ENCODE measurements around the gene VPS13C.
"Not testable (repeated sequence)": the region's sequence is repeated elsewhere in the genome, so short reads cannot be mapped to it uniquely, and the experiment has no call there.

The VPS13C gene

GRCh38 chr15:62047282-62047827, 12.9 kb downstream of the VPS13C start:
- no peak for DNase-seq (ENCODE audit: low read depth, low spot score)
- Histone ChIP-seq H3K27me3 (ENCODE audit: control insufficient read depth, insufficient read depth, low read length) (no peaks in the 10 kb centered on the region), H3K27ac (ENCODE audit: low read length) (no peak overlapping the region), H3K9me3 (ENCODE audit: control insufficient read depth, insufficient read depth, low read length) (no peaks in the 10 kb centered on the region), H3K4me3 (ENCODE audit: low read length) (no peak overlapping the region), H3K36me3 (ENCODE audit: control insufficient read depth, insufficient read depth, low read length) (no peaks in the 10 kb centered on the region), H3K4me1 (ENCODE audit: control insufficient read depth, insufficient read depth, low read length) (no peaks in the 10 kb centered on the region)
- no CpG with 5 or more reads among the region's 2 CpGs for WGBS (ENCODE audit: insufficient coverage, insufficient read length)

DNA sequence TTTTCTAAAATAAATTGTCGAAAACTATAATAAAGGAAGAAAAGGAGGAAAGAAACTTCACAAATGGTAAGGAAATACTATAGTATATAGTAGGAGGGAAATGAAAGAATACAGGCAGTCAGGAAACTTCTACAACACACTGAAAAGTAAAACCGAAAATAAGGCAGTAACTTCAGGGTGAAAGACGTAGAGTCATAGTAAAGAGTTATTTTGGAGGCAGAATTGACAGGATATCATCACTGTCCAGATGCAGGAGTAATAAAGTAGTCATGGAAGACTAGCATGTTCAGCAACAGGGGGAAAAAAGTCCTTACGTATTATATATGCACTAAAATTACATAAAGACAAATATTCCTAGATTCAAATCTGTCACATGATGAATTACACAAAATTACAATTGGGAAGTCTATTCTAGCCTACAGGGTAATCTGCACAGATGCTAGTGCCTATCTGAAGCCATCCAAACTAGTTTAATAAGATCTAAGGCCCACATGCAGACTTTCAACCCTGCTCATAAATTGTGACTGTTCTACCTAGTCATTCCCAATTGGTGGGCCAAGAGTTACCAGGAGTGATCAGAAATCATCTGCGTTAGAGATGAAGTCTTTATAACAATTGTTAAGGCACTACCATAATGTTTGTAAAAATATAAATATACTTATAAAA, 14.0 kb downstream of the VPS13C start:
- WGBS (ENCODE audit: insufficient coverage, insufficient read length) = no CpG with 5 or more reads among the region's 5 CpGs
- no peaks in the 10 kb centered on the region for H3K27me3 ChIP-seq (ENCODE audit: control insufficient read depth, insufficient read depth, low read length)
- no peak for DNase-seq (ENCODE audit: low read depth, low spot score)
- H3K9me3 ChIP-seq (ENCODE audit: control insufficient read depth, insufficient read depth, low read length) = no peaks in the 10 kb centered on the region
- no peak overlapping the region for H3K4me3 ChIP-seq (ENCODE audit: low read length)
- no peaks in the 10 kb centered on the region for H3K4me1 ChIP-seq (ENCODE audit: control insufficient read depth, insufficient read depth, low read length)
- no peak overlapping the region for H3K27ac ChIP-seq (ENCODE audit: low read length)
- no peaks in the 10 kb centered on the region for H3K36me3 ChIP-seq (ENCODE audit: control insufficient read depth, insufficient read depth, low read length)

GRCh38 chr15:62035256-62035924, 24.9 kb downstream of the VPS13C start:
- H3K4me3 ChIP-seq (ENCODE audit: low read length) = no peak overlapping the region
- no peak for DNase-seq (ENCODE audit: low read depth, low spot score)
- no peak overlapping the region for H3K27ac ChIP-seq (ENCODE audit: low read length)
- H3K36me3 ChIP-seq (ENCODE audit: control insufficient read depth, insufficient read depth, low read length) = no peaks in the 10 kb centered on the region
- no peaks in the 10 kb centered on the region for H3K9me3 ChIP-seq (ENCODE audit: control insufficient read depth, insufficient read depth, low read length)
- H3K27me3 ChIP-seq (ENCODE audit: control insufficient read depth, insufficient read depth, low read length) = no peaks in the 10 kb centered on the region
- no peaks in the 10 kb centered on the region for H3K4me1 ChIP-seq (ENCODE audit: control insufficient read depth, insufficient read depth, low read length)
- WGBS (ENCODE audit: insufficient coverage, insufficient read length) = no CpG with 5 or more reads among the region's 2 CpGs

DNA sequence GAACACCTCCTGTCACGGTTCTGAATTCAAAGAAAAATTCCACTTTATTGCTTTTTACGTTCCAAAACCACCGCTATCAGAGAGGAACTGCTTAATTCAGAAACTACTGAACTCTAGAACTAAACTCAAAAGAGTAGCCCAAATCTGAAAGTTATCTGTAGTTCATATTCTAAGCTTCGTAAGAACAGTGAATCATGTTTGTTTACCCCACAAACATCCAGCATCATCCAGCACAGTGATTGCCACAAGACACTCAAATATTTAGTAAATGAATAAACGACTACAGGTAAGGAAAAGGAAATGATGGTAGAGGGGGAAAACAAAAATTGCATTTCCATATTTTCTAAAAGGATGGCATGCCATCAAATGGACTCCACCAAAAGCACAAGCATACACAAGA, 32.3 kb downstream of the VPS13C start:
- no peaks in the 10 kb centered on the region for H3K27me3 ChIP-seq (ENCODE audit: control insufficient read depth, insufficient read depth, low read length)
- DNase-seq (ENCODE audit: low read depth, low spot score) = no peak
- no peaks in the 10 kb centered on the region for H3K9me3 ChIP-seq (ENCODE audit: control insufficient read depth, insufficient read depth, low read length)
- H3K4me3 ChIP-seq (ENCODE audit: low read length) = no peak overlapping the region
- H3K27ac ChIP-seq (ENCODE audit: low read length) = no peak overlapping the region
- H3K36me3 ChIP-seq (ENCODE audit: control insufficient read depth, insufficient read depth, low read length) = no peaks in the 10 kb centered on the region
- no CpG with 5 or more reads among the region's 5 CpGs for WGBS (ENCODE audit: insufficient coverage, insufficient read length)
- H3K4me1 ChIP-seq (ENCODE audit: control insufficient read depth, insufficient read depth, low read length) = no peaks in the 10 kb centered on the region

DNA sequence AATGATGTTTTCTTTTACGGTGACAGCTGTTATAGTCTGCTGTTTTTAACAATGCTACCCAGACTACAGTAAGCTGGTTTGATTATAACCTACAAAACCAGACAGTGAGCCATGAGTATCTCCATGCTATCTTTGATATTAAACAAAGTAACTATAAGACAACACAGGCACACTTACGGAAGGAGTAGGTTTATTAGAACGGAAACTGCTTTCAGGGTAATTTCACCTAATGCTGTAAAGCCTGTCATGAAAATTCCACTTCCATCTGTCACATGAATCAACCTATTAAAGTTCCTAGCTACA, 33.0 kb downstream of the VPS13C start:
- DNase-seq (ENCODE audit: low read depth, low spot score) = no peak
- no peaks in the 10 kb centered on the region for H3K27me3 ChIP-seq (ENCODE audit: control insufficient read depth, insufficient read depth, low read length)
- no peaks in the 10 kb centered on the region for H3K9me3 ChIP-seq (ENCODE audit: control insufficient read depth, insufficient read depth, low read length)
- no peak overlapping the region for H3K4me3 ChIP-seq (ENCODE audit: low read length)
- H3K27ac ChIP-seq (ENCODE audit: low read length) = no peak overlapping the region
- no CpG with 5 or more reads among the region's 3 CpGs for WGBS (ENCODE audit: insufficient coverage, insufficient read length)
- H3K4me1 ChIP-seq (ENCODE audit: control insufficient read depth, insufficient read depth, low read length) = no peaks in the 10 kb centered on the region
- no peaks in the 10 kb centered on the region for H3K36me3 ChIP-seq (ENCODE audit: control insufficient read depth, insufficient read depth, low read length)

DNA sequence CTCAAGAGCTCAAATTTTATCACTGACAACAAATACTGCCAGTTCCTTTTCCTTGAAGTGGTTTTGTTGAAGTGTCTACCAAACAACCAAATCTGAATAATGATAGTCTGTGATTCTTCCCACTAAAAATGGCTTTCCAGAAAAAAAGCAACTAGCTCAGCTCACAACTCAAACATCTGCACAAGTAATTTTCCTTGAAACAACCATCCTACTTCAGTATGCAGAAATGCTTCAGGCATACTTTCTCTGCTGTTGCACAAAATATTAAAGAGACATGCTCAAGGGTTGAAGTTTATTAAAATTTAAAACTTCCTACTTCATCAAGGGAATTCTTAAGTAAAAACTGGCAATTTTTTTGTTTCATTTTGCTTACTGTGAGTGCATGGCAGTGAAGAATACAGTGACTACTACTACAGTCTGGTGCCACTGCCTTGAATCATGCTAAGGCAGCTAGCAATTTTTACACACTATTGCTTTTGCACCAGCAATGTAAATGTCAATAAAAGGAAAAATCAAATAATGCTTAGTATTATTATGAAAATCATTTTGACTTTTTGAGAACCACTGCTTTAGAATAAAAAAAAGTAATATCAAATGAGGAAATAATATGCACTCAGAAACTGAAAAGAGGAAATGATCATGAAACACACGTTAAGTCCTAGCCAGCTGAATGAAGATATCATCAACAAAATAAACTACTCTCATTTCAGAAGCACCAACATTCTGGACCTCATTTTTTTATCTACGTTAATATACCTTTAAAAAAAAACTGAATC, 33.6 kb downstream of the VPS13C start:
- H3K4me1 ChIP-seq (ENCODE audit: control insufficient read depth, insufficient read depth, low read length) = no peaks in the 10 kb centered on the region
- 100% methylated on average over 1 of the region's 2 CpGs for WGBS (ENCODE audit: insufficient coverage, insufficient read length)
- no peaks in the 10 kb centered on the region for H3K27me3 ChIP-seq (ENCODE audit: control insufficient read depth, insufficient read depth, low read length)
- no peak for DNase-seq (ENCODE audit: low read depth, low spot score)
- no peak overlapping the region for H3K27ac ChIP-seq (ENCODE audit: low read length)
- H3K4me3 ChIP-seq (ENCODE audit: low read length) = no peak overlapping the region
- H3K9me3 ChIP-seq (ENCODE audit: control insufficient read depth, insufficient read depth, low read length) = no peaks in the 10 kb centered on the region
- no peaks in the 10 kb centered on the region for H3K36me3 ChIP-seq (ENCODE audit: control insufficient read depth, insufficient read depth, low read length)

- no peaks in the 10 kb centered on the region for H3K36me3 ChIP-seq (ENCODE audit: control insufficient read depth, insufficient read depth, low read length)
- H3K9me3 ChIP-seq (ENCODE audit: control insufficient read depth, insufficient read depth, low read length) = no peaks in the 10 kb centered on the region
- no peaks in the 10 kb centered on the region for H3K4me1 ChIP-seq (ENCODE audit: control insufficient read depth, insufficient read depth, low read length)
- H3K4me3 ChIP-seq (ENCODE audit: low read length) = no peak overlapping the region
- H3K27ac ChIP-seq (ENCODE audit: low read length) = no peak overlapping the region
- no CpG with 5 or more reads among the region's 3 CpGs for WGBS (ENCODE audit: insufficient coverage, insufficient read length)
- H3K27me3 ChIP-seq (ENCODE audit: control insufficient read depth, insufficient read depth, low read length) = no peaks in the 10 kb centered on the region
- DNase-seq (ENCODE audit: low read depth, low spot score) = no peak
Observed at GRCh38 chr15:62021991-62022600, 38.2 kb downstream of the VPS13C start.

- H3K27me3 ChIP-seq (ENCODE audit: control insufficient read depth, insufficient read depth, low read length) = no peaks in the 10 kb centered on the region
- 100% methylated on average over 1 of the region's 3 CpGs for WGBS (ENCODE audit: insufficient coverage, insufficient read length)
- H3K4me1 ChIP-seq (ENCODE audit: control insufficient read depth, insufficient read depth, low read length) = no peaks in the 10 kb centered on the region
- H3K27ac ChIP-seq (ENCODE audit: low read length) = no peak overlapping the region
- H3K36me3 ChIP-seq (ENCODE audit: control insufficient read depth, insufficient read depth, low read length) = no peaks in the 10 kb centered on the region
- DNase-seq (ENCODE audit: low read depth, low spot score) = no peak
- no peak overlapping the region for H3K4me3 ChIP-seq (ENCODE audit: low read length)
- no peaks in the 10 kb centered on the region for H3K9me3 ChIP-seq (ENCODE audit: control insufficient read depth, insufficient read depth, low read length)
Observed at GRCh38 chr15:62020576-62021160, 39.6 kb downstream of the VPS13C start.

GRCh38 chr15:62005354-62005753, 54.9 kb downstream of the VPS13C start:
- not testable (repeated sequence) for H3K4me3 ChIP-seq (ENCODE audit: low read length); H3K4me1 ChIP-seq (ENCODE audit: control insufficient read depth, insufficient read depth, low read length); H3K27ac ChIP-seq (ENCODE audit: low read length); H3K9me3 ChIP-seq (ENCODE audit: control insufficient read depth, insufficient read depth, low read length); H3K27me3 ChIP-seq (ENCODE audit: control insufficient read depth, insufficient read depth, low read length); DNase-seq (ENCODE audit: low read depth, low spot score); H3K36me3 ChIP-seq (ENCODE audit: control insufficient read depth, insufficient read depth, low read length)
- WGBS (ENCODE audit: insufficient coverage, insufficient read length) = no CpG with 5 or more reads among the region's 7 CpGs

DNA sequence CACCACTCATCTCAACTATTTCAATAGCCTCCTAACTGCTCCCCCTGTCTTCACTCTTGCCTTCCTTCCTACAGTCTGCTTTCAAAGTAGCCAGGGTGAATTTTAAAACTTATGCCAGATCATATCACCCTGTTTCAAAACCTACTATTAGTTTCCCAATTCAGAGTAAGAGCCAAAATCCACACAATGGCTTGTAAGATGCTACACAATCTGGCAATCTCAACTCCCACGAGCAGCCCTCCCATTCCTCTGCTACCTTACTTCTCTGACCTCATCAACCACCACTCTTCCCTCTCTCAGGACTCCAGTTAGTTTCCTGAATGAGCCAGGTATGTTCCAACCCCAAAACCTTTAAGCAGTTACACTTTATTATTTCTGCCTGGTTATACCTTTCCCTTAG, 62.5 kb downstream of the VPS13C start:
- H3K9me3 ChIP-seq (ENCODE audit: control insufficient read depth, insufficient read depth, low read length) = no peaks in the 10 kb centered on the region
- no peak for DNase-seq (ENCODE audit: low read depth, low spot score)
- H3K27me3 ChIP-seq (ENCODE audit: control insufficient read depth, insufficient read depth, low read length) = no peaks in the 10 kb centered on the region
- WGBS (ENCODE audit: insufficient coverage, insufficient read length) = no CpG with 5 or more reads among the region's 1 CpG
- no peak overlapping the region for H3K4me3 ChIP-seq (ENCODE audit: low read length)
- no peak overlapping the region for H3K27ac ChIP-seq (ENCODE audit: low read length)
- no peaks in the 10 kb centered on the region for H3K4me1 ChIP-seq (ENCODE audit: control insufficient read depth, insufficient read depth, low read length)
- no peaks in the 10 kb centered on the region for H3K36me3 ChIP-seq (ENCODE audit: control insufficient read depth, insufficient read depth, low read length)
